Muscle layer of duodenum (tissue), 2 donors: Measurements from ENCODE around the gene SAMD7.

Source experiments
- H3K27ac ChIP-seq: one replicate; pipeline ENCODE4 v1.7.0; 2013; ENCODE audit warnings: mild to moderate bottlenecking, low read length
- H3K27me3 ChIP-seq: one replicate; pipeline ENCODE4 v1.7.0; 2013; ENCODE audit warnings: low read depth, mild to moderate bottlenecking, control low read depth, low read length
- H3K36me3 ChIP-seq, 2 donors: one replicate each; pipeline ENCODE4 v1.7.0; 2013; ENCODE audit warnings: low read length in 2 of 2, control low read depth in 1 of 2, mild to moderate bottlenecking in 1 of 2; ENCODE audit not compliant: insufficient read depth in 2 of 2, control insufficient read depth in 1 of 2
- H3K4me1 ChIP-seq, 2 donors: one replicate each; pipeline ENCODE4 v1.7.0; 2013; ENCODE audit warnings: low read length in 2 of 2, mild to moderate bottlenecking in 2 of 2, control low read depth in 1 of 2, moderate library complexity in 1 of 2; ENCODE audit not compliant: insufficient read depth in 2 of 2, control insufficient read depth in 1 of 2
- H3K4me3 ChIP-seq, 2 donors: one replicate each; pipeline ENCODE4 v1.7.0; 2013; ENCODE audit warnings: low read length in 2 of 2, low read depth in 1 of 2, mild to moderate bottlenecking in 1 of 2
- H3K9me3 ChIP-seq, 2 donors: one replicate each; pipeline ENCODE4 v1.7.0; 2013; ENCODE audit warnings: low read length in 2 of 2, control low read depth in 1 of 2, mild to moderate bottlenecking in 1 of 2; ENCODE audit not compliant: control insufficient read depth in 1 of 2
- donor health status: healthy.

The SAMD7 gene

GRCh38 chr3:169914321-169914720 lies 2.9 kb downstream of the SAMD7 start:
- no peaks in the 10 kb centered on the region for H3K27me3 ChIP-seq
- H3K9me3 ChIP-seq = no peaks in the 10 kb centered on the region

GRCh38 chr3:169923189-169923588 lies 11.8 kb downstream of the SAMD7 start:
- Histone ChIP-seq H3K27me3 (no peaks in the 10 kb centered on the region), H3K4me3 (no peak overlapping the region), H3K9me3 (no peaks in the 10 kb centered on the region), H3K27ac (no peak overlapping the region), H3K4me1 (no peaks in the 10 kb centered on the region), H3K36me3 (no peaks in the 10 kb centered on the region)

More at GRCh38 chr3:169914321-169914720, 2.9 kb downstream of the SAMD7 start:
- Histone ChIP-seq H3K4me3 (no peak overlapping the region), H3K4me1 (no peaks in the 10 kb centered on the region), H3K27ac (no peak overlapping the region), H3K36me3 (no peaks in the 10 kb centered on the region)

DNA sequence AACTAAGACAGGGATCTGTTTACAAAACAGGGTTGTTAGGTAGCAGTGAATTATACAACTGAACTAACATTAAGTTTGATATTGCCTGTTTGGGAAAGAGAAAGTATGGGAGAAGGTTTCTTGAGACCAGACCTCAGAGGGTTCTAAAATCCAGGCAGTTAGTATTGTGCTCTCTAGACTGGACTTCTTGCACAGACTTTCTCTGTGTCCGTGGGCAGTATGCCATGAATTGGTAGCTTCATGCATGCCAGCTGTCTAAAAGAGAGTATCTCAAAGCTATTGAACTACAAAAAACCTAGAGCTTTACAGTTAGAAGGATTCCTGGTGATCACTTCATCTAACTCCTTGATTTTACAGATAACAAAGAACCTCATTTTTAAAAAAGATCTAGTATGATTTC lies 12.5 kb downstream of the SAMD7 start:
- Histone ChIP-seq H3K27ac (no peak overlapping the region), H3K36me3 (no peaks in the 10 kb centered on the region), H3K4me3 (no peak overlapping the region), H3K9me3 (no peaks in the 10 kb centered on the region), H3K27me3 (no peaks in the 10 kb centered on the region), H3K4me1 (no peaks in the 10 kb centered on the region)

GRCh38 chr3:169929830-169930519 lies 18.6 kb downstream of the SAMD7 start:
- H3K4me1 ChIP-seq = no peaks in the 10 kb centered on the region
- no peaks in the 10 kb centered on the region for H3K36me3 ChIP-seq
- H3K4me3 ChIP-seq = no peak overlapping the region
- no peak overlapping the region for H3K27ac ChIP-seq
- H3K9me3 ChIP-seq = no peaks in the 10 kb centered on the region
- no peaks in the 10 kb centered on the region for H3K27me3 ChIP-seq

DNA sequence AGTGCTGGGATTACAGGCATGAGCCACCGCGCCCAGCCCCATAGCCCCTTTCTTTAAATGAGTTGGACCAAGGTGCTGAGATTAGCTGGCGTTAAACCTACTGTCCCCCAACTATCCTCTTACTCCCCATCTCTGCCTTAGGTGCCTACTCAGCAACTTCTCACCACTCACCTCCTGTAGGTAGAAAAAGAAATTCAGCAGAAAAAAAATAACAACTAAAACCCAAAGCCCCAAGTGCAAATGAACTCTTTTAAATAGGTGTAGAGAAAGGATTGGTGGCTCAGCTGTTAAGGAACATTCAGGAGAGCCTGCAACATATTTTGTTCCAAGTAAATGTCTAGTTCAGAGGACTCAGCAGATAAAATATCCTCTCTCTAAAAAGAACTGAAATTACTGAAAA lies 19.5 kb downstream of the SAMD7 start:
- Histone ChIP-seq H3K36me3 (no peaks in the 10 kb centered on the region), H3K27ac (no peak overlapping the region), H3K9me3 (no peaks in the 10 kb centered on the region), H3K27me3 (no peaks in the 10 kb centered on the region), H3K4me1 (no peaks in the 10 kb centered on the region), H3K4me3 (no peak overlapping the region)

DNA sequence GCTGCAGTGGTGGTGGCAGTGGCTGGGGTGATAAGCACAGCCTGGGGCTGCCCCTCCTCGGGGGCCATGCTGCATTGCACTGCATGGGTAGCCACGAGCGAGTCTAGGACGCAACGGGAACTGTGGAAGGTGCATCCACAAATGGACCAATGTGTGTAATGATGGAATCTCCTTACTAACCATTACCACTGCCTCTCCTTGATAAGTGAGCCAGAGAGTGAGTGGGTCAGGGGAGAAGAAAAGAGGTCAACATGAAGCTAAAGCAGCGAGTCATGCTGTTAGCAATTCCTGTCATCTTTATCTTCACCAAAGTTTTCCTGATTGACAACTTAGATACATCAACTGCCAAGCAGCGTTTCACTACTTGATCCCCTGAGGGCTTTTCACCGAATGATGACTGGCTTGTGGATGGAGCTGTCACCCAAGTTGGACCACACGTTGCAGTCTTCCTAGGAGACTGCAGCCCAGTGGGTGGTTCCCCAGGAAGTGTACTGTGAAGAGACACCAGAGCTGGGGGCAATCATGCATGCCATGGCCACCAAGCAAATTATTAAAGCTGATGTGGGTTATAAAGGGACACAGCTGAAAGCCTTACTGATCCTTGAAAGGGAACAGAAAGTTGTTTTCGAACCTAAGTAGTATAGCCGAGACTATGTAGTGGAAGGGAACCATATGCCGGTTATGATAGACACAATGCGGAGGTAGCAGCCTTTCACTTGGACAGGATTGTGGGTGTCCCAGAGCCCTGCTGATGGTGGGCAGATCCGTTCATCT lies 20.6 kb downstream of the SAMD7 start:
- Histone ChIP-seq H3K36me3 (no peaks in the 10 kb centered on the region), H3K4me1 (no peaks in the 10 kb centered on the region), H3K27me3 (no peaks in the 10 kb centered on the region), H3K9me3 (no peaks in the 10 kb centered on the region), H3K27ac (no peak overlapping the region), H3K4me3 (no peak overlapping the region)

- Histone ChIP-seq H3K9me3 (no peaks in the 10 kb centered on the region), H3K4me1 (no peaks in the 10 kb centered on the region), H3K36me3 (no peaks in the 10 kb centered on the region), H3K4me3 (no peak overlapping the region), H3K27ac (no peak overlapping the region), H3K27me3 (no peaks in the 10 kb centered on the region)
Observed at GRCh38 chr3:169939320-169939719, 27.9 kb downstream of the SAMD7 start.

GRCh38 chr3:169939751-169940150 lies 28.4 kb downstream of the SAMD7 start:
- no peaks in the 10 kb centered on the region for H3K9me3 ChIP-seq
- H3K4me1 ChIP-seq = no peaks in the 10 kb centered on the region
- no peaks in the 10 kb centered on the region for H3K27me3 ChIP-seq
- H3K27ac ChIP-seq = no peak overlapping the region
- H3K36me3 ChIP-seq = no peaks in the 10 kb centered on the region
- no peak overlapping the region for H3K4me3 ChIP-seq

GRCh38 chr3:169940470-169941181 lies 29.3 kb downstream of the SAMD7 start:
- Histone ChIP-seq H3K36me3 (no peaks in the 10 kb centered on the region), H3K4me1 (no peaks in the 10 kb centered on the region), H3K4me3 (no peak overlapping the region), H3K27me3 (no peaks in the 10 kb centered on the region), H3K27ac (no peak overlapping the region), H3K9me3 (no peaks in the 10 kb centered on the region)

DNA sequence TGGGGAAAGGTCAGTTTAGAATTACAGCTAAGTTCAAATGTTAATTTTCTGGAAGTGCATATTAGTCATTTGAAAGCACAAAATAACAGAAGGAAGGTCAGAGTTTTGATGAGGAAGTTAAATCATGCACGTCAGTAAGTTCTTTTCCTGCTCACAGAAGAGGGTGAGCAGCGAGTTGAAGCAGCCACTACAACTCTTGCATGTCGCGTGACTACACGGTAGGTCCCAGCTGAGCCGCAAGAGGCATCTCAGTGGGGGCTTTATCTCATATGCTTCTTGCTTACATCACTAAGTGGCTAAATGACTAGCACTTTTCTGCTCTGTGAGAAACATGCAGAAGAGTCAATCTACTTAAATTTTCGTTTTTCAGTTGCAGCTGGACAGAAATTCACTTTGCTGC lies 33.9 kb downstream of the SAMD7 start:
- Histone ChIP-seq H3K4me1 (no peaks in the 10 kb centered on the region), H3K27ac (peak overlapping the region; percentile 46), H3K36me3 (no peaks in the 10 kb centered on the region), H3K4me3 (no peak overlapping the region), H3K27me3 (no peaks in the 10 kb centered on the region), H3K9me3 (no peaks in the 10 kb centered on the region)

- Histone ChIP-seq H3K9me3 (no peaks in the 10 kb centered on the region), H3K27ac (no peak overlapping the region), H3K4me1 (no peaks in the 10 kb centered on the region), H3K27me3 (no peaks in the 10 kb centered on the region), H3K36me3 (no peaks in the 10 kb centered on the region), H3K4me3 (no peak overlapping the region)
Observed at GRCh38 chr3:169946336-169946735, 35.0 kb downstream of the SAMD7 start.
